Stimulated activated CD8-positive, alpha-beta memory T cell treated with anti-CD3 and anti-CD28 coated beads, Interleukin-15, amount 100 ng/mL, for 48 hours (primary cell): ENCODE data around the gene BCAS3.

Source experiments
- DNase-seq, 2 donors: peaks; one replicate each; pipeline ENCODE4 v3.0.0-alpha.2; 2020; ENCODE audit warnings: low read depth in 2 of 2

The BCAS3 gene

DNA sequence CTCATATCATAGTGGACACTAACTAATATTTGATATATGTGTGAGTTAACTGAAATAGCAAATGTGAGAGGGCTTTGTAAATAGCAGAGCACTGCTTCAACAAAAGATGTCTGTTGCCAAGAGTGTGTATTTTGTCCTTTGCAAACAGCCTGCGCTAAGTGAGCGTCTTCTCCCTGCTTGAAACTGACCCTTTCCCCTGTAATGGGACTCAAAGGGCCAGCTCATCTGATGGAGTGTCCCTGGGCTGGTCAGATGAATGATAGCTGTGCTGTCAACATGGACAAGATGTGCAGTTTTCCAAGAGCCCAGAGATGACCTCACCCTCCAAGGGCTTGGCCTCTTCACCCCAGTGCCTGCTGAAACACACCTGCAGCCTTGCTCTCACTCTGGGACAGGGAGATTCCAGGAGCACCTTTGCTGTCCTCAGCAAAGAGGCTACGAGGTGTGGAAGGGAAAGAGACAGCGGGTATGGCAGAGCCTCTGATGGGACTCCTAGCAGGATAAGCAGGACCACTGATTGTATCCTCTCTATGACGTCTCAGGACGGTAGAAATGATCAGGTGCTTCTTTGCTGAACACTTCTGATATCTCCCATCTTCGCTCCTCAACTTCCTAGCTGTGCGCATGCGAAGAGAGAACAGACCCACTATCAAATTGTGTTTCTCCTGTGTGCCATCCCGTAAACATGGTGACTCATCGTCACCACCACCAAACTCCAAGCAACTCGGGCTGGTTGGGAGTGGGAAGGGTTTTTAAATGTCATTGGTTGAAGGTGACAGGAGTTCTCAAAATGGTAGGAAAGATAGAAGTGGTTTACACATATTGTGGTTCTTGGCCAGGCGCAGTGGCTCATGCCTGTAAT, 686.2 kb downstream of the BCAS3 start:
- no peak for DNase-seq

DNA sequence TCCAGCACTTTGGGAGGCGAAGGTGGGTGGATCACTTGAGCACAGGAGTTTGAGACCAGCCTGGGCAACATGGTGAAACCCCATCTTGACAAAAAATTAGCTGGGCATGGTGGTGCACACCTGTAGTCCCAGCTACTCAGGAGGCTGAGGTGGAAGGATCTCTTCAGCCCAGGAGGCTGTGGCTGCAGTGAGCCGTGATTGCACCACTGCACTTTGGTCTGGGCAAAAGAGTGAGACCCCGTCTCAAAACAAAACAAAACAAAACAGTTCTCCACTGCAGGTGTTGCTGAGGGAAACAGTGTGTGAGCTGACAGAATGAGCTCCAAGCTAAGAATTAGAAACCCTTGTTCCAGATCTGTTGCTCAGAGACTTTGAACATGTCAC, 686.8 kb downstream of the BCAS3 start:
- no peak for DNase-seq

DNA sequence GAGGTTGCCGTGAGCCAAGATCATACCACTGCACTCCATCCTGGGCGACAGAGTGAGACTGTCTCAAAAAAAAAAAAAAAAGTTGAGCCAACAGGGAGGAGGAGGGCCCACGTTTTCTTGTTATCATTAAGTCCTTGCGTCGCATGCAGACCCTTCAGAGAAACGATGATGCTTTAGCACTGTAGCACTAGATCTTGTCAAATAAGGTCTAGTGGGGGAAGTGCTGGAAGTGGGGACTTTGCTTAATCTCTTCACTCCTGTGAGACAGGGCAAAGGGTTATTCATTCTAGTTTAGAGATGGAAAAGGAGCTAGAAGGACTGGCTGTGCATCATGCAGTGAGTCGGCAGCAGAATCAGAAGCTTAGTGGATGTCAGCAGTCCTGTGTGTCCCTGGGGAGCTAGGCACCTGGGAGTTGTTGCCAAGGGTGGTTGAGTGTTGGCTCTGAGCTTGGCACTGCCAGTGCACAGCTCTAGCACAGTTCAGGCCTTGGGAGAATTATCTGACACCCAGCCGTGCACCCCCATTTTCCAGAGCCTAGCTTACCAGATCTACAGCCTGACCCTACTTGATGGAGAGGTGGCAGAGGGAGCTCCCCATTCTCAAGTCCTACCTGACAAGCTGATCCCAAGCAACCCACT, 688.5 kb downstream of the BCAS3 start:
- DNase-seq = no peak

DNA sequence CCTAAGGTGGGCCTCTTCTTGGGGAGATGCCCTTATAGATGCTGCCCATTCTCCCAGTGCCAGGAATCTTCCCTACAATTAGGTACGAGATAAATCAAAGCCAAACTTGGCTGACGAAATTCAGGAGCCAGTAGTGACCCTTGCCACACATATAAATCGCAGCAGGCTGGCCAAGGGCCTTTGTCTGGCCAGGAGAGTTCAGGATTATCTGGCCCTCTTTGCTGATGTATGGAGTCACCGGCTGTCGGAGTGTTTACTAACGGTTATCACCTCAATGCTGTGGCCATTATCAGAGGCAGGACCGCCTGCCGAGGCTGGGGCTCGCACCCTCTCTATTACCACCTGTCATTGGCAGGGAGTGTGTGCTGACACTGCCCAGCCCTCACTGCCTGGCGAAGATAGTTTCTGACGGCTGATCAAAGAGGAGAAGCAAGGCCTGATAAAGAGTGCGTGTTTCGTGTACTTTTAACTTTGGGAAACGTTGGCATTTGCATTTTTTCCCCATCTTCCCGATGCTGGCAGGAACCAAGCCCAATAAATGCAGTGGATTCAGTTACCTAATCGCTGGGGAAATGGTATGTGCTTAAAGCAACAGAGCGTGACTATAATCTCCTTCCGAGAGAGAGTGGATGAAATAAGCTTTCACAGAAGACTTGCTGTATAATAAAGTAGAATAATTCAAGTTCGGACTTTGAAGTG, 689.2 kb downstream of the BCAS3 start:
- DNase-seq = no peak

- no peak for DNase-seq
These were observed 690.6 kb downstream of the BCAS3 start for GRCh38 chr17:61368049-61368831.

DNA sequence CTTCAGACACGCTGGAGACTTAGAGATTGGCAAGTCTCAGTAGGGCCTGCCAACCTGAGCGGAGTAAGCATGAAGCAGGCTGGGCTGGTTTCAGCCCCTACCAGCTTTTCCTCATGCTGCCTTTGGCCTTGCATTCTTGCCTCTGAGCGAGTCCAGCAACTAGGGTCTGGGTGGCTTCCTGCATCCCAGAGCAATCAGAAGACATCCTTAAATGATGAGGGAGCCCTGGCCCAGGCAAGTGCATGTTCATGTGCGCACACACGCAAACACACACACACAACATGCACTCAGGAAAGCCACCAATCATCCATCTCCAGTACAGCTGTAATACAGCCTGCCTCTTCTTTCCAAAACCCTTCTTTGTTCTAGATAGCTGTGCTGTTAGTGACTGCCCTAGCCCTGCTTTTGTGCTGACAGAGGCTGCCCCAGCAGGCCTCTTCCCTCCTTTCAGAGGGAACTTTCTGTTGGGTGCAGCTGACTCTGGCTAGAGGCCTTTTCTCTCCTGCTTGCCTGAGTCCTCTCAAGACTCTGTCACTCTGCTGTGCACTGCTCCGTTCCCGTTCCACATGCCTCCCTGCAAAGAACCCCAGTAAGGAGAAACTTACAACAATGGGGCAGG, 691.3 kb downstream of the BCAS3 start:
- no peak for DNase-seq

- no peak for DNase-seq
These were observed 692.1 kb downstream of the BCAS3 start for GRCh38 chr17:61369751-61370150.

DNA sequence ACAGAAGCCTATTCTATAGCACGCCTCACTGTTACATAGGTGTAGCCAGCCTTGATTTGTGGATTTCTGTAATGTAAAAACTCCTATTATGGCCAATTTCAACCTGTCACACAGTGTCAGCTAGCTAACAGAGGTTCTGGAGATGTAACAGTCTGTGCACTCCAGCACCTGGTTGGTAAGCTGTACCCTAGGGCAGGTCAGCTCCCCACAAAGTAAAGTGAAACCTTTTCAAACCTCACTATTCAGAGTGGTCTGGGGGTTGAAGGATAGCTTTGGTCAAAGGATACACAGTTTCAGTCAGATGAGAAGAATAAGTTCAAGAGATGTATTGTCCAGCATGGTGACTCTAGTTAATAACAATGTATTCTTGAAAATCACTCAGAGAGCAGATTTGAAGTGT, 693.5 kb downstream of the BCAS3 start:
- no peak for DNase-seq

DNA sequence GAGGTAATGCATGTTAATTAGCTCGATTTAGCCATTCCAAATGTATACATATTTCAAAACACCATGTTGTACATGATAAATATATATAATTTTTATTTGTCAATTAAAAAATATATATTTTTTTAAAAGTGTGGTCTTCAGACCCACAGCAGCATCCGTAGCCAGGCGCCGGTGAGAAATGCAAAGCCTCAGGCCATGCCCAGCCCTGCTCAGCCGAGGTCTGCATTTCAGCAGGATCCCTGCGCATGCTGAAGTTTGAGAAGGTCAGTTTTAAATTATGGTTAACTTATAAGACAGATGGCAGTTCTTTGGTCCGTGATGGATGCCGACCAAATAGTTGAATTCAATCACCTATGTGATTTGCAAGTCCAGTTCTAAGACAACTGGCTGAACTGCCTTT, 694.0 kb downstream of the BCAS3 start:
- no peak for DNase-seq

DNA sequence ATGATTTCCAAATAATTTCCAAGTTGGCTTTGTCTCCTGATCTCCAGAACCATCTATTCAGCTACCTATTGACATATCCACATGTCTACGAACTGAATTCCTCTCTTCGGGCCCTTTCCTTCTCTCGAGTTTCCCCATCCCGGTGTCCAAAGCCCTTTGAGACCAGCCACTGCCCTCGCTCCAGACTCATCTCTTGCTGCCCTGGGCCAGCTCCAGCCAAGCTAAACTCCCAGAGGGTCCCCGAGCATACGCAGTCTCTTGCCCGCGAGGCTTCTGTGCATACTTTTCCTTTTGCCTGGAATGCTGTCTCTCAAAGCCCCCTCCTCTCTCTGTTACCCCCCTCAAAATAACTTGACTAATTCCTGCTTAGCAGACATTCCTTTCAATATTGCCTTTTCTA, 694.8 kb downstream of the BCAS3 start:
- DNase-seq = no peak

- no peak for DNase-seq
These were observed 699.5 kb downstream of the BCAS3 start for GRCh38 chr17:61376931-61377838.

GRCh38 chr17:61378658-61379456, 701.2 kb downstream of the BCAS3 start:
- DNase-seq = no peak

- DNase-seq = no peak
These were observed 702.0 kb downstream of the BCAS3 start for GRCh38 chr17:61379457-61380216.

- DNase-seq = no peak
These were observed 702.7 kb downstream of the BCAS3 start for GRCh38 chr17:61380217-61380835.

- DNase-seq = no peak
These were observed 703.3 kb downstream of the BCAS3 start for GRCh38 chr17:61380836-61381525.

- no peak for DNase-seq
These were observed 703.9 kb downstream of the BCAS3 start for GRCh38 chr17:61381537-61381936.

GRCh38 chr17:61382796-61383688, 705.4 kb downstream of the BCAS3 start:
- no peak for DNase-seq
